OCI-LY7 (cell line): ENCODE data around the gene FAM133A. TPM values are rescaled to one million over a fixed set of nuclear protein-coding genes. Genes with fewer than 3 reads are reported as not detected.

Experiments used
- BruUV-seq: library from RNA; stranded (reverse); fragments of 400-500 nt; replicated peaks from 2 replicates; lab custom pipeline; 2021; lab: Mats Ljungman, UMichigan
- CTCF ChIA-PET: fragments of 300-600 bp; sonication (Branson Sonifier 250); formaldehyde crosslinking; loops from one replicate; lab custom pipeline; 2022; ENCODE audit warnings: antibody characterized with exemption; ENCODE audit not compliant: unreplicated experiment; lab: Charles Lee
- POLR2A ChIA-PET: fragments of 300-600 bp; sonication (Branson Sonifier 250); formaldehyde crosslinking; loops from one replicate; lab custom pipeline; 2022; ENCODE audit warnings: antibody characterized with exemption; lab: Charles Lee
- DNase-seq: peaks from one replicate; pipeline ENCODE4 v3.0.0-alpha.2; 2015; ENCODE audit warnings: low spot score
- H2AFZ ChIP-seq: fragments of 200-600 bp; sonication (generic), shearing (Covaris generic); 2 replicates; pipeline ENCODE4 v1.6.1; 2014; ENCODE audit warnings: mild to moderate bottlenecking, antibody characterized with exemption, low read length, moderate library complexity
- H3K27ac ChIP-seq: fragments of 200-600 bp; sonication (generic); 2 replicates; pipeline ENCODE4 v1.5.1; 2014; ENCODE audit warnings: mixed run types, low read depth, mild to moderate bottlenecking, moderate library complexity, low read length, inconsistent platforms; ENCODE audit not compliant: poor library complexity, severe bottlenecking
- H3K36me3 ChIP-seq: fragments of 200-600 bp; sonication (generic); 2 replicates; pipeline ENCODE4 v1.6.1; 2014; ENCODE audit warnings: mild to moderate bottlenecking, antibody characterized with exemption, low read length, moderate library complexity, mixed read lengths; ENCODE audit not compliant: insufficient read depth
- H3K4me1 ChIP-seq: fragments of 200-600 bp; sonication (generic); 2 replicates; pipeline ENCODE4 v1.5.1; 2014; ENCODE audit warnings: mild to moderate bottlenecking, low read length; ENCODE audit not compliant: insufficient read depth, poor library complexity, severe bottlenecking
- H3K4me2 ChIP-seq: fragments of 200-600 bp; sonication (generic); 2 replicates; pipeline ENCODE4 v1.6.1; 2014; ENCODE audit warnings: mild to moderate bottlenecking, low read length
- H3K4me3 ChIP-seq: fragments of 200-600 bp; sonication (generic); 2 replicates; pipeline ENCODE4 v1.5.1; 2014; ENCODE audit warnings: mild to moderate bottlenecking, low read depth, low read length; ENCODE audit not compliant: poor library complexity, severe bottlenecking
- H3K79me2 ChIP-seq: fragments of 200-600 bp; sonication (generic); 2 replicates; pipeline ENCODE4 v1.6.1; 2016; ENCODE audit warnings: low read depth, mild to moderate bottlenecking, low read length, moderate library complexity, mixed read lengths; ENCODE audit not compliant: insufficient read depth
- H3K9me2 ChIP-seq: fragments of 200-600 bp; sonication (generic); 2 replicates; pipeline ENCODE4 v1.6.1; 2016; ENCODE audit warnings: mild to moderate bottlenecking, low read length, mixed read lengths; ENCODE audit not compliant: insufficient read depth
- H3K9me3 ChIP-seq: fragments of 200-600 bp; sonication (generic); 2 replicates; pipeline ENCODE4 v1.6.1; 2014; ENCODE audit warnings: mild to moderate bottlenecking, mixed run types, low read length, mixed read lengths
- H4K20me1 ChIP-seq: fragments of 200-600 bp; sonication (generic); 2 replicates; pipeline ENCODE4 v1.6.1; 2014; ENCODE audit warnings: mild to moderate bottlenecking, antibody characterized with exemption, low read length, moderate library complexity, mixed read lengths; ENCODE audit not compliant: insufficient read depth
- EZH2phosphoT487 ChIP-seq: fragments of 200-600 bp; sonication (generic); IDR thresholded peaks from 2 replicates; pipeline ENCODE4 v1.6.1; 2018; ENCODE audit warnings: low read depth, borderline replicate concordance, mild to moderate bottlenecking, mixed run types, antibody characterized with exemption, low read length, moderate library complexity, mixed read lengths
- intact Hi-C: fragments of 100-400 bp; cut with micrococcal nuclease; formaldehyde crosslinking; loops from one replicate; pipeline ENCODE4 v1.10.0; 2022; ENCODE audit not compliant: unreplicated experiment
- total RNA-seq, 2 experiments: library from RNA; depleted of rRNA in 1 of 2; stranded (reverse); fragments of >200 nt in 1 of 2; shearing (Covaris generic) in 1 of 2; gene quantifications; 2 replicates each; pipeline ENCODE4 v1.2.3, GENCODE V29; 2014 to 2022
- TF ChIP-seq, protein P1 (sequence below): fragments of 200-600 bp; sonication (generic); conservative IDR thresholded peaks from 2 replicates; pipeline ENCODE4 v1.5.1; 2014; ENCODE audit warnings: mild to moderate bottlenecking, antibody characterized with exemption, low read length, moderate library complexity, mixed read lengths

The FAM133A gene
- total RNA-seq, 2 experiments from 2014 or later = not detected

DNA sequence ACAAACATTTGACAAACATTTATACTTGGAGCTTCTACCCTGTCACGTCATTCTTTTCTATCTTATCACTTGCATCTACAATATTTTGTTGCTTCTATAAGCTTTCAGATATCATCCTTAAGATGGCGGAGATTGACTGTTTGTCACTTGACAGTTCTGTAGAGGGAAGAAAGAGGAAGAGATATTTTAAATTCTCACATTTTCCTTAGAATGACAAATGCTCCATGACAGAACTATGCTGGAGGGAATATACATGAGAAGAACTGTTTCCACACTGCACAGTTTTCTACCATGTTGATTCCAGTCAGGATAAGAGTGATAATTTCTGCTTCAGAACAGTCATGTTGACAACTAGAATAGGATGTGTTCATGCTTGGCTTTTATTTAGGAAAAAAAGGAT is 29.7 kb downstream of the FAM133A start:
- Histone ChIP-seq H4K20me1 (no peaks in the 10 kb centered on the region), H3K27ac (no peak overlapping the region), H3K9me3 (no peaks in the 10 kb centered on the region), H3K4me1 (no peaks in the 10 kb centered on the region), H3K4me2 (no peak overlapping the region), H3K9me2 (no peaks in the 10 kb centered on the region), H2AFZ (no peak overlapping the region), H3K36me3 (no peaks in the 10 kb centered on the region), H3K4me3 (no peak overlapping the region), H3K79me2 (no peaks in the 10 kb centered on the region)
- intact Hi-C loops = no loop called here
- ChIA-PET POLR2A (no interaction called here), CTCF (no interaction called here)
- no TSS peak for BruUV-seq
- no peak for TF ChIP-seq EZH2phosphoT487
- TF ChIP-seq, protein P1, sequence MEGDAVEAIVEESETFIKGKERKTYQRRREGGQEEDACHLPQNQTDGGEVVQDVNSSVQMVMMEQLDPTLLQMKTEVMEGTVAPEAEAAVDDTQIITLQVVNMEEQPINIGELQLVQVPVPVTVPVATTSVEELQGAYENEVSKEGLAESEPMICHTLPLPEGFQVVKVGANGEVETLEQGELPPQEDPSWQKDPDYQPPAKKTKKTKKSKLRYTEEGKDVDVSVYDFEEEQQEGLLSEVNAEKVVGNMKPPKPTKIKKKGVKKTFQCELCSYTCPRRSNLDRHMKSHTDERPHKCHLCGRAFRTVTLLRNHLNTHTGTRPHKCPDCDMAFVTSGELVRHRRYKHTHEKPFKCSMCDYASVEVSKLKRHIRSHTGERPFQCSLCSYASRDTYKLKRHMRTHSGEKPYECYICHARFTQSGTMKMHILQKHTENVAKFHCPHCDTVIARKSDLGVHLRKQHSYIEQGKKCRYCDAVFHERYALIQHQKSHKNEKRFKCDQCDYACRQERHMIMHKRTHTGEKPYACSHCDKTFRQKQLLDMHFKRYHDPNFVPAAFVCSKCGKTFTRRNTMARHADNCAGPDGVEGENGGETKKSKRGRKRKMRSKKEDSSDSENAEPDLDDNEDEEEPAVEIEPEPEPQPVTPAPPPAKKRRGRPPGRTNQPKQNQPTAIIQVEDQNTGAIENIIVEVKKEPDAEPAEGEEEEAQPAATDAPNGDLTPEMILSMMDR = no peak
- no peak for DNase-seq

DNA sequence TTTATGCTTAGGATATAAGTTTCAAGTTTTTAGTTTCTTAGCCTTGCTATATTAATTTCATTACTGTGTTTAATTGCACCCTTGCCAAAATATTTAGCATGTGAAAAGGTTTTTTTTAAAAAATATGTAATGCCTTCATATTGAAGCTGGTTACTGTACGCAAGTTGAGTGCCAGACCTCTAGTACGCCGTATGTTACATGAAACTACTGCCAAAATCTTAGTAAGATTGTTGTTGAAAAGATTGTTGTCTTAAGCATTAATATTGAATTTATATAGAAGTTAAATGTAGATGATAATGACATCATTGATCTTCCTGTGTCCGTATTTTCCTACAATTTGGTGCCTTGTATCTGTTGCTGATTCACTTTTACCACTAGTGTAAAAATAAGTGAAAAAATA is 37.1 kb downstream of the FAM133A start:
- no peaks in the 10 kb centered on the region for H3K9me2 ChIP-seq
- no peak overlapping the region for H3K4me3 ChIP-seq
- intact Hi-C loops = no loop called here
- H3K79me2 ChIP-seq = no peaks in the 10 kb centered on the region
- no peaks in the 10 kb centered on the region for H3K36me3 ChIP-seq
- BruUV-seq = no TSS peak
- no peaks in the 10 kb centered on the region for H3K9me3 ChIP-seq
- H4K20me1 ChIP-seq = no peaks in the 10 kb centered on the region
- H2AFZ ChIP-seq = no peak overlapping the region
- H3K27ac ChIP-seq = no peak overlapping the region
- no peak for TF ChIP-seq EZH2phosphoT487
- TF ChIP-seq, protein P1 = no peak
- ChIA-PET CTCF (no interaction called here), POLR2A (no interaction called here)
- H3K4me2 ChIP-seq = no peak overlapping the region
- no peak for DNase-seq
- H3K4me1 ChIP-seq = no peaks in the 10 kb centered on the region

DNA sequence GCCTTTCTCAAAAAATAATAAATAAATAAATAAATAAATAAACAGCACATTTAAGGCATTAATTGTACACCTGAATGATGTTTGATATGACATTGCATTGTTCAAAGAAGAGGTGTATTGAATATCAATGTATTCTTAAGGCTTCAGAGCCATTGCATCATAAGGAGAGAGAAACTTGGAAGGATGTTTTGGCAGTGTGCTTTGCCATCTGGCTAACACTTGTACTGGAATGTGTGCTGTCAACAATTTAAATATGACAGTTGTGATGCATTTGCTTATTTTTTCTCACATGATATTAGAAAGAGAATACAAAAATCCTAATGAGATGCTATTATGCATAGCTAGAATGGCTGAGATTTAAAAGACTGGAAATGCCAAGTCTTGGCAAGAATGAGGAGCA is 67.8 kb downstream of the FAM133A start:
- BruUV-seq = no TSS peak
- no peak overlapping the region for H3K27ac ChIP-seq
- H2AFZ ChIP-seq = no peak overlapping the region
- H3K4me3 ChIP-seq = no peak overlapping the region
- TF ChIP-seq EZH2phosphoT487 = no peak
- TF ChIP-seq, protein P1 = no peak
- CTCF ChIA-PET = no interaction called here
- H3K9me2 ChIP-seq = no peaks in the 10 kb centered on the region
- POLR2A ChIA-PET = no interaction called here
- H3K4me1 ChIP-seq = no peaks in the 10 kb centered on the region
- H3K4me2 ChIP-seq = no peak overlapping the region
- H4K20me1 ChIP-seq = no peaks in the 10 kb centered on the region
- intact Hi-C loops = no loop called here
- no peaks in the 10 kb centered on the region for H3K9me3 ChIP-seq
- DNase-seq = no peak
- H3K36me3 ChIP-seq = no peaks in the 10 kb centered on the region
- no peaks in the 10 kb centered on the region for H3K79me2 ChIP-seq
